Mucosa of descending colon (tissue), 3 donors: Measurements from ENCODE around the gene ADAMTS13. TPM values are rescaled to one million over a fixed set of nuclear protein-coding genes. Genes with fewer than 3 reads are reported as not detected.
"Not testable (repeated sequence)": the region's sequence is repeated elsewhere in the genome, so short reads cannot be mapped to it uniquely, and the experiment has no call there.

Experiments used
- ATAC-seq: fragments of 200-7000 bp; cut with Tn5 transposase; one replicate; pipeline ENCODE4 v1.9.1; 2020; ENCODE audit warnings: mild to moderate bottlenecking, moderate library complexity
- DNase-seq, 3 donors: peaks; one replicate each; pipeline ENCODE4 v3.0.0-alpha.2; 2020
- H3K36me3 ChIP-seq: fragments of 200-600 bp; one replicate; pipeline ENCODE4 v1.8.0; 2021; ENCODE audit warnings: low read depth, mild to moderate bottlenecking
- H3K4me1 ChIP-seq: fragments of 200-600 bp; one replicate; pipeline ENCODE4 v1.8.0; 2021; ENCODE audit warnings: low read depth, mild to moderate bottlenecking
- H3K4me3 ChIP-seq: fragments of 200-600 bp; one replicate; pipeline ENCODE4 v1.8.0; 2021; ENCODE audit warnings: mild to moderate bottlenecking
- H3K9me3 ChIP-seq: fragments of 200-600 bp; one replicate; pipeline ENCODE4 v1.8.0; 2021; ENCODE audit warnings: mild to moderate bottlenecking
- intact Hi-C, 2 donors: fragments of 100-400 bp; cut with DNase I in 1 of 2; cut with micrococcal nuclease in 1 of 2; formaldehyde crosslinking; loops; one replicate each; pipeline versions ENCODE4 v1.11.0 to v1.11.1; 2022; cut with DNase I, micrococcal nuclease
- total RNA-seq, 3 donors: library from RNA; stranded (reverse); fragmentation: NEBNext Ultra II Directional in 2 of 3; extraction: Animal tissue kit (Norgen Biotek cat#: 25700) in 2 of 3; gene quantifications; one replicate each; pipeline versions ENCODE4 v1.2.1 to v1.2.4, GENCODE V29; 2021 to 2023
- TF ChIP-seq, protein P1 (sequence below): fragments of 200-600 bp; IDR thresholded peaks from one replicate; pipeline ENCODE4 v1.8.0; 2022; ENCODE audit warnings: antibody characterized with exemption, mild to moderate bottlenecking
- donor health status: DM: no; HTN: no; CAD: no; lungs with moderate emphysema.
- donor health status: DM: no; HTN: no; CAD: no.
- donor health status: DM: no; HTN: yes; CAD: no.

ADAMTS13 gene
- total RNA-seq, 3 donors from 2014 or later = 3.3 to 5.0 (median 3.6) TPM

DNA sequence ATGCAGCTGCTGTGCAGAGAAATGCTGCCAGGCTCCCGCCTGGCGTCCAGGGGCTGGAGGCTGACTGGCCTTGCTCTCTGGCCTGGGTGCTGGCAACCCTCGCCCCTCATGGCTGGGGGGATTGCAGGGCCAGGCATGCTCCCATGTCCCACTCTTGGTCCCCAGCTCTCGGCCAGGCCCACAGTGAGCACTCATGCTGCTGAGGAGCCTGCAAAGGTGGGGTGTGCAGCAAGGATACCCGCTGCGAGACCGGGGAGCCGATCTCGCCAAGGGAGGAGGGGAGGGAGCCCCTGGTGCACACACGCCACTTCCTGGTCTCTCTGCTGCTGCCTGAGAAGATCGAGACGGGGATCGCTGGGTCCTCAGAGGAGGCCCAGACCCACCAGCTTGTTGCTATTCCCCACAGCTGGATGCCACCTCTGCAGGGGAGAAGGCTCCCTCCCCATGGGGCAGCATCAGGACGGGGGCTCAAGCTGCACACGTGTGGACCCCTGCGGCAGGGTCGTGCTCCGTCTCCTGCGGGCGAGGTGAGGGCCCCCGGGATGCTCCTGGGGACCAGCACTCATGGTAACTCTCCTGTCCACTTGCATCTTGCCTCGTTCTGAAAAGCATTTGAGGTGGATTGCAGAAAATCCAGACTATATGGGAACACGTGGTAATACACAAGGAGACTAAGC is 23.3 kb downstream of the ADAMTS13 start:
- DNase-seq = no peak
- no peak for ATAC-seq
- Histone ChIP-seq H3K36me3 (no peaks in the 10 kb centered on the region), H3K4me3 (no peak overlapping the region), H3K9me3 (no peaks in the 10 kb centered on the region), H3K4me1 (no peaks in the 10 kb centered on the region)
- intact Hi-C loops = no loop called here
- TF ChIP-seq, protein P1, sequence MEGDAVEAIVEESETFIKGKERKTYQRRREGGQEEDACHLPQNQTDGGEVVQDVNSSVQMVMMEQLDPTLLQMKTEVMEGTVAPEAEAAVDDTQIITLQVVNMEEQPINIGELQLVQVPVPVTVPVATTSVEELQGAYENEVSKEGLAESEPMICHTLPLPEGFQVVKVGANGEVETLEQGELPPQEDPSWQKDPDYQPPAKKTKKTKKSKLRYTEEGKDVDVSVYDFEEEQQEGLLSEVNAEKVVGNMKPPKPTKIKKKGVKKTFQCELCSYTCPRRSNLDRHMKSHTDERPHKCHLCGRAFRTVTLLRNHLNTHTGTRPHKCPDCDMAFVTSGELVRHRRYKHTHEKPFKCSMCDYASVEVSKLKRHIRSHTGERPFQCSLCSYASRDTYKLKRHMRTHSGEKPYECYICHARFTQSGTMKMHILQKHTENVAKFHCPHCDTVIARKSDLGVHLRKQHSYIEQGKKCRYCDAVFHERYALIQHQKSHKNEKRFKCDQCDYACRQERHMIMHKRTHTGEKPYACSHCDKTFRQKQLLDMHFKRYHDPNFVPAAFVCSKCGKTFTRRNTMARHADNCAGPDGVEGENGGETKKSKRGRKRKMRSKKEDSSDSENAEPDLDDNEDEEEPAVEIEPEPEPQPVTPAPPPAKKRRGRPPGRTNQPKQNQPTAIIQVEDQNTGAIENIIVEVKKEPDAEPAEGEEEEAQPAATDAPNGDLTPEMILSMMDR = no peak

- TF ChIP-seq, protein P1 = no peak
- no peak for ATAC-seq
Measured at GRCh38 chr9:133448487-133448972, 26.4 kb downstream of the ADAMTS13 start.

GRCh38 chr9:133449760-133450159 is 27.6 kb downstream of the ADAMTS13 start:
- Histone ChIP-seq H3K9me3 (no peaks in the 10 kb centered on the region), H3K36me3 (no peaks in the 10 kb centered on the region), H3K4me3 (no peak overlapping the region), H3K4me1 (no peaks in the 10 kb centered on the region)
- intact Hi-C loops = no loop called here
- TF ChIP-seq, protein P1 = no peak
- DNase-seq = peak in 2 of 3 donors; percentile 48 to 71
- ATAC-seq = peak; percentile 91

More at GRCh38 chr9:133448487-133448972, 26.4 kb downstream of the ADAMTS13 start:
- no peak for DNase-seq
- intact Hi-C loops = no loop called here
- no peaks in the 10 kb centered on the region for H3K36me3 ChIP-seq
- H3K4me3 ChIP-seq = no peak overlapping the region
- H3K9me3 ChIP-seq = no peaks in the 10 kb centered on the region
- no peaks in the 10 kb centered on the region for H3K4me1 ChIP-seq

DNA sequence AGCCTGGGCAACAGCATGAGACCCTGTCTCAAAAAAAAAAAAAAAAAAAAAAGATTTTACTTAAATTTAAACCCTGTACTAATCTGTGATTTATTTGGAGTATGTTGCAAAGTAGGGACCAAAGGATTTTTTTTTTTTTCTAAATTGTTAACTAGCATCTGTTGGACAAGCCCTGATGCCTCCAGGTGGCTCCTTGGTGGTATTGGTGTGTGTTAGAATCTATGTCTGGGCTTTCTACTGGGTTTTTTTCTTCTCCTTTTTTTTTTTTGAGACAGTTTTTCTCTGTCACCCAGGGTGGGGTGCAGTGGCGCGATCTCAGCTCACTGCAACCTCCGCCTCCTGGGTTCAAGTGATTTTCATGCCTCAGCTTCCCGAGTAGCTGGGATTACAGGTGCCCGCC is 29.7 kb downstream of the ADAMTS13 start:
- DNase-seq, ATAC-seq, H3K9me3 ChIP-seq, H3K4me1 ChIP-seq, intact Hi-C loops, H3K4me3 ChIP-seq, H3K36me3 ChIP-seq: not testable (repeated sequence)

GRCh38 chr9:133452562-133452961 is 30.4 kb downstream of the ADAMTS13 start:
- DNase-seq (no peak), ATAC-seq (no peak)
- intact Hi-C loops = no loop called here
- no peaks in the 10 kb centered on the region for H3K4me1 ChIP-seq
- no peaks in the 10 kb centered on the region for H3K9me3 ChIP-seq
- no peaks in the 10 kb centered on the region for H3K36me3 ChIP-seq
- no peak overlapping the region for H3K4me3 ChIP-seq
- TF ChIP-seq, protein P1 = no peak

DNA sequence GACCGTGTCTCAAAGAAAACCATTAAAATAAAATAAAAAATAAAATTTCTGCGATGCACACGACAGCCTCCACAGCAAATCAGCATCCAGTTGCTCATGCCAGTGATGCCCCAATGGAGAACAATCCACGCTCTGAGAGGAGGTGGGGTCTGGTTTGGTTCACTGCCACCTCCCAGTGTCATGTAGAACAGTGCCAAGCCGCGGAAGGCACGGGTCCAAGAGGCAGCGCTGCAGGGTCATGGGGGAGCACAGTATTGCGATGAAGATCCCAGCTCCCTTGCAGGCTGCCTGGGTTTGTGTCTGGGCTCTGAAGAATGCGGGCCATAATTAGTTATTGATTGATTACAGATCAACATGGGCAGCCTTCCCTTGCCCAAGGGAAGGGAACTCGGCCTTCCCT is 31.5 kb downstream of the ADAMTS13 start:
- no peak for ATAC-seq
- Histone ChIP-seq H3K4me3 (no peak overlapping the region), H3K9me3 (no peaks in the 10 kb centered on the region), H3K36me3 (no peaks in the 10 kb centered on the region), H3K4me1 (no peaks in the 10 kb centered on the region)
- TF ChIP-seq, protein P1 = no peak
- intact Hi-C loops = no loop called here
- no peak for DNase-seq
